PC-3 (cell line): Measurements from ENCODE around the gene PLEKHM3. TPM values are rescaled to one million over a fixed set of nuclear protein-coding genes. Genes with fewer than 3 reads are reported as not detected.

Experiments used
- ATAC-seq: fragments of 200-7000 bp; cut with Tn5 transposase; 2 replicates; pipeline ENCODE4 v1.9.1; 2020; ENCODE audit warnings: mild to moderate bottlenecking, moderate library complexity
- Bru-seq: library from RNA; stranded (reverse); fragments of 400-500 nt; gene quantifications from one replicate; lab custom pipeline; 2021; lab: Mats Ljungman, UMichigan
- BruChase-seq, 2 experiments: library from RNA; stranded (reverse); fragments of 400-500 nt; gene quantifications; one replicate each; lab custom pipeline; 2021; lab: Mats Ljungman, UMichigan
- BruUV-seq: library from RNA; stranded (reverse); fragments of 400-500 nt; replicated peaks from 2 replicates; lab custom pipeline; 2021; lab: Mats Ljungman, UMichigan
- CTCF ChIA-PET: fragments of 300-600 bp; sonication (Branson Sonifier 250); formaldehyde crosslinking; loops from one replicate; lab custom pipeline; 2022; ENCODE audit warnings: antibody characterized with exemption; lab: Charles Lee
- POLR2A ChIA-PET: fragments of 300-600 bp; sonication (Branson Sonifier 250); formaldehyde crosslinking; loops from one replicate; lab custom pipeline; 2022; ENCODE audit warnings: antibody characterized with exemption; ENCODE audit not compliant: unreplicated experiment; lab: Charles Lee
- DNase-seq: peaks from one replicate; pipeline ENCODE4 v3.0.0-alpha.2; 2015
- H2AFZ ChIP-seq: fragments of 300-600 bp; sonication (generic); 2 replicates; pipeline ENCODE4 v1.6.0; 2016; ENCODE audit warnings: antibody characterized with exemption, low read length
- H3F3A ChIP-seq: fragments of 300-600 bp; sonication (generic); one replicate; pipeline ENCODE4 v1.6.0; 2017; ENCODE audit warnings: antibody characterized with exemption, low read length, control low read depth, mild to moderate bottlenecking; ENCODE audit not compliant: unreplicated experiment
- H3K27ac ChIP-seq: fragments of 300-600 bp; sonication (generic); 2 replicates; pipeline ENCODE4 v1.5.1; 2016; ENCODE audit warnings: mild to moderate bottlenecking, low read length
- H3K27me3 ChIP-seq: fragments of 300-600 bp; sonication (generic); 2 replicates; pipeline ENCODE4 v1.6.1; 2016; ENCODE audit warnings: low read length, mixed read lengths
- H3K36me3 ChIP-seq: fragments of 300-600 bp; sonication (generic); 2 replicates; pipeline ENCODE4 v1.6.1; 2016; ENCODE audit warnings: low read depth, mixed run types, low read length, mixed read lengths
- H3K4me1 ChIP-seq: fragments of 300-600 bp; sonication (generic); 2 replicates; pipeline ENCODE4 v1.5.1; 2016; ENCODE audit warnings: low read length; ENCODE audit not compliant: insufficient read depth
- H3K4me2 ChIP-seq: fragments of 300-600 bp; sonication (generic); 2 replicates; pipeline ENCODE4 v1.6.0; 2016; ENCODE audit warnings: low read length
- H3K4me3 ChIP-seq: fragments of 300-600 bp; sonication (generic); 2 replicates; pipeline ENCODE4 v1.5.1; 2016; ENCODE audit warnings: mild to moderate bottlenecking, low read length, mixed read lengths
- H3K79me2 ChIP-seq: fragments of 300-600 bp; sonication (generic); 2 replicates; pipeline ENCODE4 v1.6.1; 2017; ENCODE audit warnings: low read length, mixed read lengths
- H3K9ac ChIP-seq: fragments of 300-600 bp; sonication (generic); 2 replicates; pipeline ENCODE4 v1.6.0; 2016; ENCODE audit warnings: mild to moderate bottlenecking, low read length
- H3K9me2 ChIP-seq: fragments of 300-600 bp; sonication (generic); replicated peaks from 2 replicates; pipeline ENCODE4 v1.6.1; 2016; ENCODE audit warnings: mixed run types, low read length, mixed read lengths
- H3K9me3 ChIP-seq: fragments of 300-600 bp; sonication (generic); 2 replicates; pipeline ENCODE4 v1.6.1; 2016; ENCODE audit warnings: low read length, mixed read lengths
- H4K20me1 ChIP-seq: fragments of 300-600 bp; sonication (generic); 2 replicates; pipeline ENCODE4 v1.6.1; 2016; ENCODE audit warnings: low read length, mixed read lengths
- EZH2 ChIP-seq: fragments of 300-600 bp; sonication (generic); IDR thresholded peaks from one replicate; pipeline ENCODE4 v1.6.1; 2017; ENCODE audit warnings: antibody characterized with exemption, mild to moderate bottlenecking, low read length; ENCODE audit not compliant: unreplicated experiment
- EZH2phosphoT487 ChIP-seq: fragments of 300-600 bp; sonication (generic); IDR thresholded peaks from 2 replicates; pipeline ENCODE4 v1.6.1; 2018; ENCODE audit warnings: mild to moderate bottlenecking, antibody characterized with exemption, low read length, borderline replicate concordance
- intact Hi-C: fragments of 100-400 bp; cut with micrococcal nuclease; formaldehyde crosslinking; loops from 2 replicates; pipeline ENCODE4 v1.9.0; 2023
- long read RNA-seq: library from polyadenylated mRNA; unstranded; transcript quantifications from one replicate; pipeline ENCODE4 v2.0.0, GENCODE V29; 2021; ENCODE audit not compliant: unreplicated experiment
- total RNA-seq: library from RNA; depleted of rRNA; stranded (reverse); fragments of >200 nt; gene quantifications from 2 replicates; pipeline ENCODE4 v1.2.3, GENCODE V29; 2014; rRNA removed
- TF ChIP-seq, protein P1 (sequence below): fragments of 300-600 bp; sonication (generic); conservative IDR thresholded peaks from 2 replicates; pipeline ENCODE4 v1.5.1; 2017; ENCODE audit warnings: antibody characterized with exemption, low read depth, mild to moderate bottlenecking, low read length

The PLEKHM3 gene, protein sequence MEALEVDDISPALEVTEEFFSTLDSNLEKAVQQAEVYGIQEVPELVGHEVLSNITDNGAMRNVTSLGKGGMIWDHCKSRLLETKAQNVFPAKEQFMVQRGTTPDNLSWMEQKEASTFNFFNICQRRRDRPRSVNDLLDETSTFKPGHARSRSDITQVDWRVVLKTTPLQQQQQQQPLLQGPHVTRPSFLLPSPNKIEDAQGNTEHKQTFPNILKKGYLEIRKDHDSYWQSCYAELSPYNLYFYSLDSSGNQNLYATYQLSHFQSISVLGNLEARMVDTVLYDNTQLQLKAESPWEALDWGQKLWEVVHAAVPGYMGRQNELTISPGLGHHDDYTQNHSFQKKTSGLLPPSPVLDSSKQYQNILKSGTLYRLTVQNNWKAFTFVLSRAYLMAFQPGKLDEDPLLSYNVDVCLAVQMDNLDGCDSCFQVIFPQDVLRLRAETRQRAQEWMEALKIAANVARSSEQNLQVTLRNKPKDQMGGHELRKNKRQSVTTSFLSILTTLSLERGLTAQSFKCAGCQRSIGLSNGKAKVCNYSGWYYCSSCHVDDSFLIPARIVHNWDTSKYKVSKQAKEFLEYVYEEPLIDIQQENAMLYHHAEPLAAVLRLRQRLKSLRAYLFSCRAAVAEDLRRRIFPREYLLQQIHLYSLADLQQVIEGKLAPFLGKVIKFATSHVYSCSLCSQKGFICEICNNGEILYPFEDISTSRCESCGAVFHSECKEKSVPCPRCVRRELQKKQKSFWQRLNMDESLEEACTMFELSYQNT
- total RNA-seq (5.9 and 7.9 TPM in 2 replicates), Bru-seq, nascent RNA (percentile 57 among the genes with signal in this experiment), BruChase-seq, experiment 1, labeled RNA remaining after a 6-hour chase (percentile 50 among the genes with signal in this experiment), BruChase-seq, experiment 2, labeled RNA remaining after a 2-hour chase (percentile 52 among the genes with signal in this experiment)
- long read RNA-seq, partial matches to known transcripts, result 2 of 11 reads
- long read RNA-seq, other reads (novel, unspliced or antisense), result 9 of 11 reads

DNA sequence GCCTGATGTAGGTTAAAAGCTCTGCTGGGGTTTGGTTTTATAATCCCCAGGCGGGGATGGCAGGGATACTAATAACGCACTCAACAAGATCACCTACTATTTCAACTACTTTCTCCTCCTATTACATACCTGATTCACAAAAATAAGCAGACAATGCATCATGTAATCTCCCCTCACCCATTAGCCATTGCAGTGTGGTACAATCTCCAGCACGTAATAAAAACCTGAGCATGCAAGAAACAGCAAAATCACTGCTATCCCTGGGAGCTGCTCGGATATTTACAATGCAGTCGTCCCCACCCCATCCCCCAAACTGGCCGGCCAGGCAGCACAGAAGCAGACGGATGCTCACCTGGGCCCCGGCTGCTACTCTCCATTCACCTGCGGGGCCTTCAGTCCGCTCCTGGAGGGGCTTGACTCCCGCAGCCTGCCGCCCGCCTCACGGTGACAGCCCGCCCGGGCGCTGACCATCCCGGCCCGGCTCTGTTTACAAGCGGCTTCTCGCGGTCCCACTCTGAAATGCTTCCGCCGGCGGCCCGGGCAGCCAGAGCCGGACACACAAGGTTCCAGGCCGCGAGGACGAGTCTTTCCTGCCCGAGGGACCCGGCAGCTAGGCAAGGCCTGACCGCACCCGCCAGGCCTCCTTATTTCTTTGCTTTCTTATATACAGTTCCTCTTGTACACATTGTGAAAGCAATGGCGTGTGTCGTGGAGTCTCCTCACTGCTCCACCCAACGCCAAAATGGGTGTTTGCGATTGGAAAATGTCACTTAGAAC is at the start of gene PLEKHM3:
Gene PLEKHM3, minus strand, starts transcription at position 491 of the 777 bp plus-strand sequence. CDS start 23,888 bp downstream, outside the sequence.
- Histone ChIP-seq H3K36me3 (no peaks in the 10 kb centered on the region), H3K4me3 (peak within 1 kb of the TSS; percentile 91), H3K27me3 (no peaks in the 10 kb centered on the region), H3K79me2 (peaks cover 8% of the 10 kb centered on the region), H3F3A (no peaks in the 10 kb centered on the region), H3K4me2 (peak within 1 kb of the TSS; percentile 96), H2AFZ (peak within 1 kb of the TSS; percentile 99), H3K4me1 (peaks cover 5% of the 10 kb centered on the region), H3K9me2 (no peaks in the 10 kb centered on the region), H3K9me3 (no peaks in the 10 kb centered on the region), H4K20me1 (no peaks in the 10 kb centered on the region), H3K9ac (peak within 1 kb of the TSS; percentile 79), H3K27ac (no peak within 1 kb of the TSS)
- TF ChIP-seq EZH2 (no peak), EZH2phosphoT487 (no peak)
- TF ChIP-seq, protein P1, sequence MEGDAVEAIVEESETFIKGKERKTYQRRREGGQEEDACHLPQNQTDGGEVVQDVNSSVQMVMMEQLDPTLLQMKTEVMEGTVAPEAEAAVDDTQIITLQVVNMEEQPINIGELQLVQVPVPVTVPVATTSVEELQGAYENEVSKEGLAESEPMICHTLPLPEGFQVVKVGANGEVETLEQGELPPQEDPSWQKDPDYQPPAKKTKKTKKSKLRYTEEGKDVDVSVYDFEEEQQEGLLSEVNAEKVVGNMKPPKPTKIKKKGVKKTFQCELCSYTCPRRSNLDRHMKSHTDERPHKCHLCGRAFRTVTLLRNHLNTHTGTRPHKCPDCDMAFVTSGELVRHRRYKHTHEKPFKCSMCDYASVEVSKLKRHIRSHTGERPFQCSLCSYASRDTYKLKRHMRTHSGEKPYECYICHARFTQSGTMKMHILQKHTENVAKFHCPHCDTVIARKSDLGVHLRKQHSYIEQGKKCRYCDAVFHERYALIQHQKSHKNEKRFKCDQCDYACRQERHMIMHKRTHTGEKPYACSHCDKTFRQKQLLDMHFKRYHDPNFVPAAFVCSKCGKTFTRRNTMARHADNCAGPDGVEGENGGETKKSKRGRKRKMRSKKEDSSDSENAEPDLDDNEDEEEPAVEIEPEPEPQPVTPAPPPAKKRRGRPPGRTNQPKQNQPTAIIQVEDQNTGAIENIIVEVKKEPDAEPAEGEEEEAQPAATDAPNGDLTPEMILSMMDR, result no peak
- peak; percentile 97 for ATAC-seq
- peak; percentile 84 for DNase-seq
- ChIA-PET CTCF (no interaction called here), POLR2A (interaction anchor here (0.6 kb wide), 1 partner anchor 13 kb away, joined by 3 read pairs; no protein-coding TSS in a partner anchor)
- intact Hi-C loops, result loop anchor here (2.0 to 5.0 kb wide), 2 partner anchors 53 to 256 kb away; partner anchors contain the start of gene FZD5
- TSS peak; percentile 85 for BruUV-seq

DNA sequence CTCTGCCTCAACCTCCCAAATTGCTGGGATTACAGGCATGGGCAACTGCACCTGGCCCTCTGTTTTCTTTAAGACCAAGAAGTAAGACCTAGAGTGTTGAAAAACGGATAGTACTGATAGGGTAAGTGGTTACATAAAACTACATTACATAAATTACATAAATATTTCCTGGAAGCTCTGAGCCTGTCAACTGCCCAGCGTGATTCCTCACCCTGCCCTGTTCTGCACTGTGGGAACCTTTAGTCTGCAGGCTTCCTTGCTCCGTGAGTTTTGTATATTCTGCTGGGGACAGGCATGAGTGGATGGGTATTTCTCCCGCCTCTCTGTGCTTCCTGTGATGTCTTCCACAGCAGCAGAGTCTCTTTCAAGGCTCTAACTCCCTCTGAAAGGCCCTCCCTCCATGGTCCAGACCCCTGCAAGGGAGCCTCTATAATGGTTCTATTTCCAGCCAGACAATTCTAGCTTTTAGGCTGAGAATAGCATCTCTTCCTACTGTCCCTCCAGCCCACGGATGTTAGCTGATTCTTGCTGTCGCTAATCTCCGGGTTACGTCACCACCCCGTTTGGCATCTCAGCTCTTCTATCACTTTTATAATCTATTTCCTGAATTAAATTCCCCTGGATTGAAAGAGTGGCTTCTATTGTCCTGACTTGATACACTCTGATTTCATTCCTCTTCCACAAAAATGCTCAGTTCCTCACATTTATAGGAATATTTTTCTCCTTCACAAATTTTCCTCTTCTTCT is 49.5 kb upstream of the PLEKHM3 start:
- CTCF ChIA-PET, result no interaction called here
- Histone ChIP-seq H4K20me1 (no peaks in the 10 kb centered on the region), H3K36me3 (no peaks in the 10 kb centered on the region), H3K79me2 (no peaks in the 10 kb centered on the region), H3K4me1 (no peaks in the 10 kb centered on the region), H3K4me3 (no peak overlapping the region), H3K9me2 (no peaks in the 10 kb centered on the region), H2AFZ (no peak overlapping the region), H3F3A (no peaks in the 10 kb centered on the region), H3K27me3 (peaks cover 23% of the 10 kb centered on the region; the same call in 1 of the 2 replicates), H3K27ac (no peak overlapping the region), H3K9ac (no peak overlapping the region), H3K4me2 (no peak overlapping the region), H3K9me3 (no peaks in the 10 kb centered on the region)
- ATAC-seq (no peak), DNase-seq (no peak)
- intact Hi-C loops, result no loop called here
- no TSS peak for BruUV-seq
- TF ChIP-seq, protein P1, result no peak
- no peak for TF ChIP-seq EZH2
- TF ChIP-seq EZH2phosphoT487, result no peak
- POLR2A ChIA-PET, result interaction anchor here (0.6 kb wide), 1 partner anchor 355 kb away, joined by 15 read pairs; no protein-coding TSS in a partner anchor
